ENCODE measurements around the gene YIPF3. TPM values are rescaled to one million over a fixed set of nuclear protein-coding genes. Genes with fewer than 3 reads are reported as not detected.

YIPF3 gene
- total and polyA plus RNA-seq, 2 donors (not counting 1 experiment from before 2014, with no cell fraction given), result 64.3 to 92.6 TPM

- H3K4me3 Mint-ChIP-seq, result peak overlapping the region; percentile 98
- Histone ChIP-seq H4K20me1 (ENCODE audit: control insufficient read depth, insufficient read depth, low read length, poor library complexity, severe bottlenecking) (peaks cover 15% of the 10 kb centered on the region), H3K79me2 (ENCODE audit: control insufficient read depth, insufficient read depth, low read length) (peaks cover 4% of the 10 kb centered on the region), H3K9ac (ENCODE audit: low read length) (no peak overlapping the region), H3K4me2 (replicated peaks; ENCODE audit: low read depth, low read length, poor library complexity, severe bottlenecking) (peak overlapping the region; percentile 97), H3K27ac (ENCODE audit: low read length in 2 of 2) (no peak overlapping the region), H3K27me3 (replicated peaks in 1 of 4; ENCODE audit: control extremely low read depth in 1 of 4, control insufficient read depth in 3 of 4, insufficient read depth in 4 of 4, low read length in 3 of 4) (peaks cover 0 to 20% (median 8%) of the 10 kb centered on the region in 4 experiments), H3K4me3 (ENCODE audit: control extremely low read depth in 1 of 5, extremely low read depth in 1 of 5, insufficient read depth in 1 of 5, low read depth in 2 of 5, low read length in 4 of 5) (peak overlapping the region in 1 of 5 experiments; percentile 60), H3K4me1 (ENCODE audit: control insufficient read depth in 2 of 2, insufficient read depth in 2 of 2, low read length in 2 of 2) (peaks cover 21 to 26% of the 10 kb centered on the region in 2 donors), H3K9me3 (ENCODE audit: control extremely low read depth in 1 of 3, control insufficient read depth in 2 of 3, insufficient read depth in 1 of 3, low read length in 2 of 3) (peaks cover 0 to 3% (median 0%) of the 10 kb centered on the region in 3 donors), H2AFZ (ENCODE audit: insufficient read depth, low read depth, low read length, poor library complexity, severe bottlenecking) (no peak overlapping the region), H3K36me3 (replicated peaks in 1 of 2; ENCODE audit: control extremely low read depth in 1 of 2, control insufficient read depth in 1 of 2, extremely low read depth in 1 of 2, insufficient read depth in 2 of 2, low read length in 1 of 2) (peaks cover 0 to 31% of the 10 kb centered on the region in 2 experiments)
- ChIA-PET POLR2A (interaction anchor here (1.0 kb wide), 1 partner anchor 579 kb away, joined by 5 read pairs; the partner anchor contains the start of gene CNPY3), CTCF (interaction anchor here (0.9 to 6.4 kb wide), 9 partner anchors 9 to 365 kb away, joined by 3 to 69 read pairs (median 4); partner anchors contain the start of genes DLK2, POLR1C and YIPF3)
- intact Hi-C loops (cut with micrococcal nuclease), result loop anchor here (5.0 kb wide), 3 partner anchors 126 to 606 kb away; no protein-coding TSS in a partner anchor
- DNase-seq (peak; percentile 37), ATAC-seq (ENCODE audit: low read depth) (no peak)
- no peak overlapping the region for H3K27ac Mint-ChIP-seq
- peaks cover 31% of the 10 kb centered on the region for H3K4me1 Mint-ChIP-seq
- 83% methylated on average over 7 of the region's 8 CpGs for WGBS (ENCODE audit: insufficient coverage)
- TF ChIP-seq CTCF (IDR thresholded peaks at IDR 0.05) (no peak), EZH2 (IDR thresholded peaks at IDR 0.05; ENCODE audit: borderline replicate concordance, insufficient read depth, low read depth, low read length, poor library complexity, severe bottlenecking) (no peak)
- H3K9me3 Mint-ChIP-seq (ENCODE audit: insufficient read depth), result no peaks in the 10 kb centered on the region
- H3K27me3 Mint-ChIP-seq, result peaks cover 10% of the 10 kb centered on the region
These were observed 8.1 kb downstream of the YIPF3 start for GRCh38 chr6:43508481-43509141.

Measured in B cell (primary cell).